ENCODE results near the gene SNX25. TPM values are rescaled to one million over a fixed set of nuclear protein-coding genes. Genes with fewer than 3 reads are reported as not detected.

Gene SNX25
- total and polyA plus RNA-seq, 10 of the 15 experiments (the other 5 are each of a cell fraction or from before 2014, with no cell fraction given), result 11.2 to 117 (median 62.8) TPM

GRCh38 chr4:185307136-185307950, 97.9 kb downstream of the SNX25 start (continued):
- peak; percentile 59 for TF ChIP-seq IKZF1 (conservative IDR thresholded peaks at IDR 0.05)
- TF ChIP-seq, protein P1, sequence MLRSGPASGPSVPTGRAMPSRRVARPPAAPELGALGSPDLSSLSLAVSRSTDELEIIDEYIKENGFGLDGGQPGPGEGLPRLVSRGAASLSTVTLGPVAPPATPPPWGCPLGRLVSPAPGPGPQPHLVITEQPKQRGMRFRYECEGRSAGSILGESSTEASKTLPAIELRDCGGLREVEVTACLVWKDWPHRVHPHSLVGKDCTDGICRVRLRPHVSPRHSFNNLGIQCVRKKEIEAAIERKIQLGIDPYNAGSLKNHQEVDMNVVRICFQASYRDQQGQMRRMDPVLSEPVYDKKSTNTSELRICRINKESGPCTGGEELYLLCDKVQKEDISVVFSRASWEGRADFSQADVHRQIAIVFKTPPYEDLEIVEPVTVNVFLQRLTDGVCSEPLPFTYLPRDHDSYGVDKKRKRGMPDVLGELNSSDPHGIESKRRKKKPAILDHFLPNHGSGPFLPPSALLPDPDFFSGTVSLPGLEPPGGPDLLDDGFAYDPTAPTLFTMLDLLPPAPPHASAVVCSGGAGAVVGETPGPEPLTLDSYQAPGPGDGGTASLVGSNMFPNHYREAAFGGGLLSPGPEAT (IDR thresholded peaks at IDR 0.05; ENCODE audit: low read depth), result no peak
- no peak for TF ChIP-seq EP300 (IDR thresholded peaks at IDR 0.05; ENCODE audit: borderline replicate concordance in 1 of 2, control insufficient read depth in 1 of 2, low read depth in 2 of 2, low read length in 2 of 2)
- TF ChIP-seq PAX5 (IDR thresholded peaks at IDR 0.05; ENCODE audit: borderline replicate concordance, low read depth, low read length), result peak; percentile 65
- TF ChIP-seq ZBTB4 (CRISPR knock-in tag; IDR thresholded peaks at IDR 0.05), result peak; percentile 90
- TF ChIP-seq TCF7 (IDR thresholded peaks at IDR 0.05; ENCODE audit: borderline replicate concordance), result 0 out of 2 replicates have a peak, but pooled peaks have one; percentile 50
- TF ChIP-seq POLR2A (IDR thresholded peaks at IDR 0.05; ENCODE audit: low read depth, low read length), result peak; percentile 41; the same call in 1 of the 2 replicates
- TF ChIP-seq ZZZ3 (IDR thresholded peaks at IDR 0.05; ENCODE audit: control insufficient read depth, insufficient read length, low read depth), result no peak
- no peak for TF ChIP-seq ATF2 (IDR thresholded peaks at IDR 0.05; ENCODE audit: low read length)
- TF ChIP-seq MYB (IDR thresholded peaks at IDR 0.05; ENCODE audit: borderline replicate concordance, low read depth, low read length), result no peak
- peak; percentile 59 for TF ChIP-seq YY1 (IDR thresholded peaks at IDR 0.05; ENCODE audit: low read depth, low read length)
- TF ChIP-seq MLLT1 (IDR thresholded peaks at IDR 0.05), result no peak
- no peak for TF ChIP-seq RB1 (IDR thresholded peaks at IDR 0.05; ENCODE audit: borderline replicate concordance)
- TF ChIP-seq JUND (IDR thresholded peaks at IDR 0.05; ENCODE audit: low read depth, low read length), result no peak
- peak; percentile 84 for TF ChIP-seq TCF12 (IDR thresholded peaks at IDR 0.05; ENCODE audit: low read depth, low read length)
- no peak for TF ChIP-seq CHD1 (IDR thresholded peaks at IDR 0.05; ENCODE audit: low read depth, low read length)
- no peak for TF ChIP-seq FOXM1 (IDR thresholded peaks at IDR 0.05; ENCODE audit: low read depth, low read length)
- no peak for TF ChIP-seq HSF1 (IDR thresholded peaks at IDR 0.05; ENCODE audit: low read depth, low read length)
- TF ChIP-seq EED (IDR thresholded peaks at IDR 0.05; ENCODE audit: low read depth), result peak; percentile 93
- peak; percentile 87 for TF ChIP-seq MTA2 (IDR thresholded peaks at IDR 0.05; ENCODE audit: low read depth)
